SK-N-SH (cell line): ENCODE results near the gene MTHFD1L.

ENCODE experiments used
- CHD2 ChIP-seq: fragments of 150-350 bp; IDR thresholded peaks from 2 replicates; pipeline ENCODE4 v1.6.1; 2018; ENCODE audit warnings: low read length; ENCODE audit not compliant: partially characterized antibody
- CTCF ChIP-seq: fragments of 200-600 bp; sonication (generic); IDR thresholded peaks from 2 replicates; pipeline ENCODE4 v1.6.1; 2017; ENCODE audit warnings: antibody characterized with exemption, mild to moderate bottlenecking, moderate library complexity
- EP300 ChIP-seq, 2 experiments: IDR thresholded peaks; 2 replicates each; pipeline versions ENCODE4 v1.4.0 to v1.6.1; 2012; ENCODE audit warnings: borderline replicate concordance in 1 of 2, low read depth in 1 of 2, low read length in 1 of 2
- FOSL2 ChIP-seq: IDR thresholded peaks from 2 replicates; pipeline ENCODE4 v1.4.0; 2012; ENCODE audit warnings: low read depth, mild to moderate bottlenecking, moderate library complexity, borderline replicate concordance
- JUND ChIP-seq: IDR thresholded peaks from 2 replicates; pipeline ENCODE4 v1.4.0; 2012
- MXI1 ChIP-seq: IDR thresholded peaks from 2 replicates; pipeline ENCODE4 v1.6.1; 2012; ENCODE audit warnings: mild to moderate bottlenecking, low read depth, low read length, improper control_type of control experiment
- RCOR1 ChIP-seq: fragments of 150-350 bp; IDR thresholded peaks from 2 replicates; pipeline ENCODE4 v1.6.1; 2017; ENCODE audit warnings: antibody characterized with exemption, low read length
- RFX5 ChIP-seq: IDR thresholded peaks from 2 replicates; pipeline ENCODE4 v1.6.1; 2012; ENCODE audit warnings: mild to moderate bottlenecking, improper control_type of control experiment, low read length
- SIN3A ChIP-seq: IDR thresholded peaks from 2 replicates; pipeline ENCODE4 v1.6.1; 2012; ENCODE audit warnings: low read depth, mild to moderate bottlenecking, low read length, moderate library complexity, borderline replicate concordance
- SMC3 ChIP-seq: IDR thresholded peaks from 2 replicates; pipeline ENCODE4 v1.6.1; 2012; ENCODE audit warnings: low read depth, low read length, improper control_type of control experiment
- TEAD4 ChIP-seq: IDR thresholded peaks from 2 replicates; pipeline ENCODE4 v1.4.0; 2012; ENCODE audit warnings: mild to moderate bottlenecking, borderline replicate concordance; ENCODE audit not compliant: insufficient read depth
- YY1 ChIP-seq: IDR thresholded peaks from 2 replicates; pipeline ENCODE4 v1.4.0; 2012; ENCODE audit warnings: low read depth, mild to moderate bottlenecking
- TF ChIP-seq, protein P1 (sequence below): IDR thresholded peaks from 2 replicates; pipeline ENCODE4 v1.6.1; 2012; ENCODE audit warnings: mild to moderate bottlenecking, low read depth, low read length, moderate library complexity

- no peak for TF ChIP-seq MXI1
- no peak for TF ChIP-seq RCOR1
- no peak for TF ChIP-seq FOSL2
- no peak for TF ChIP-seq YY1
- no peak for TF ChIP-seq CTCF
- no peak for TF ChIP-seq CHD2
- no peak for TF ChIP-seq TEAD4
- TF ChIP-seq RFX5: no peak
- no peak for TF ChIP-seq SMC3
- TF ChIP-seq EP300 (IDR thresholded peaks at IDR 0.05; ENCODE audit: borderline replicate concordance in 1 of 2, low read depth in 1 of 2, low read length in 1 of 2): no peak
- TF ChIP-seq, protein P1, sequence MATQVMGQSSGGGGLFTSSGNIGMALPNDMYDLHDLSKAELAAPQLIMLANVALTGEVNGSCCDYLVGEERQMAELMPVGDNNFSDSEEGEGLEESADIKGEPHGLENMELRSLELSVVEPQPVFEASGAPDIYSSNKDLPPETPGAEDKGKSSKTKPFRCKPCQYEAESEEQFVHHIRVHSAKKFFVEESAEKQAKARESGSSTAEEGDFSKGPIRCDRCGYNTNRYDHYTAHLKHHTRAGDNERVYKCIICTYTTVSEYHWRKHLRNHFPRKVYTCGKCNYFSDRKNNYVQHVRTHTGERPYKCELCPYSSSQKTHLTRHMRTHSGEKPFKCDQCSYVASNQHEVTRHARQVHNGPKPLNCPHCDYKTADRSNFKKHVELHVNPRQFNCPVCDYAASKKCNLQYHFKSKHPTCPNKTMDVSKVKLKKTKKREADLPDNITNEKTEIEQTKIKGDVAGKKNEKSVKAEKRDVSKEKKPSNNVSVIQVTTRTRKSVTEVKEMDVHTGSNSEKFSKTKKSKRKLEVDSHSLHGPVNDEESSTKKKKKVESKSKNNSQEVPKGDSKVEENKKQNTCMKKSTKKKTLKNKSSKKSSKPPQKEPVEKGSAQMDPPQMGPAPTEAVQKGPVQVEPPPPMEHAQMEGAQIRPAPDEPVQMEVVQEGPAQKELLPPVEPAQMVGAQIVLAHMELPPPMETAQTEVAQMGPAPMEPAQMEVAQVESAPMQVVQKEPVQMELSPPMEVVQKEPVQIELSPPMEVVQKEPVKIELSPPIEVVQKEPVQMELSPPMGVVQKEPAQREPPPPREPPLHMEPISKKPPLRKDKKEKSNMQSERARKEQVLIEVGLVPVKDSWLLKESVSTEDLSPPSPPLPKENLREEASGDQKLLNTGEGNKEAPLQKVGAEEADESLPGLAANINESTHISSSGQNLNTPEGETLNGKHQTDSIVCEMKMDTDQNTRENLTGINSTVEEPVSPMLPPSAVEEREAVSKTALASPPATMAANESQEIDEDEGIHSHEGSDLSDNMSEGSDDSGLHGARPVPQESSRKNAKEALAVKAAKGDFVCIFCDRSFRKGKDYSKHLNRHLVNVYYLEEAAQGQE: no peak
- no peak for TF ChIP-seq SIN3A
- no peak for TF ChIP-seq JUND
Observed at GRCh38 chr6:151096691-151097606, 231.4 kb downstream of the MTHFD1L start.
